Measurements from ENCODE around the gene MAPKAPK2. TPM values are rescaled to one million over a fixed set of nuclear protein-coding genes. Genes with fewer than 3 reads are reported as not detected.
A peak's percentile ranks its signal among the peaks of the same experiment; 100 is the strongest.

MAPKAPK2 gene
- polyA plus RNA-seq, 1 donor from 2014 or later: 9.0 TPM

DNA sequence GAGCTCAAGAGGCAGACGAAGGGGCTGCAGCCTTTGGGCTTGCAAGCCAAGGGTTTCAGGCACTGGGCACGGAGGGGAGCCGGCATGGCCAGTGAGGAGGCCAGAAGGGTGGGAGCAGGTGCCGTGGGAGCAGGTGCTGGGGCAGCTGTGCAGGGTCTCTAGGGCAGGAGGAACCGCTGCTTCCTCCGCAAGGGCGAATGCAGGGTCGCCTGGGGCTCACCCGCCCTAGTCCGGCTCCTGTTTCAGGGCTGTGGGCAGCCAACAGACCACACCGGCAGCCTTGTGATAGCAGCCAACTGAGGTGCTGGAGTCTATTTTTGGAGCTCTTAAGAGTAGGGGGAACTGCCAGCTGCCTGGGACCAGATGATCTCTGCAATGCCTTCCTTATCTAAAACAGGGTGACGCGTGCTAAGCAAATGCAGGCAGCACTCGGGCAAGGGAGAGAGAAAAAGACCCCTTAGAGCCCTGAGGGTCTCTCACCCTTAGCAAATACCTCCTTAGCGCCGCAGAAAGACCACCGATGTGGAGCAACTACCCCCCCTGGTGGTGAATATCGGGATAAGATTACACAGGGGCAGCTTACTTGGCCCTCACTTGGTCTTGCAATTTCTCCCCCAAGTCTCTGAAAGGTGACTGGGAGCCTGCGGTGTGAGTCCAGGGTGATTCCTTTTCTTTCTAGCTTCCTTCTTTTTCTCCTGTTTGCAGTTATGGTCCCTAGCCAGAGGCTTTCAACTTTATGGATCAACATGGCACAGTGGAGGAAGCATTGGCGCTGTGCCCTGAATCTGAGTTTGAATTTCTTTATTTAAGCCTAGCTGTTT, 20.7 kb upstream of the MAPKAPK2 start:
- H3K4me3 ChIP-seq (ENCODE audit: low read length): no peak overlapping the region
- H3K9ac ChIP-seq (ENCODE audit: low read length): no peak overlapping the region
- H3K36me3 ChIP-seq (ENCODE audit: insufficient read depth, low read length): no peaks in the 10 kb centered on the region
- H3K9me3 ChIP-seq (ENCODE audit: low read length): no peaks in the 10 kb centered on the region
- H3K27ac ChIP-seq (ENCODE audit: low read length): no peak overlapping the region
- TF ChIP-seq EZH2 (IDR thresholded peaks at IDR 0.05; ENCODE audit: borderline replicate concordance, insufficient read depth, low read length, poor library complexity, severe bottlenecking): no peak
- TF ChIP-seq, protein P1, sequence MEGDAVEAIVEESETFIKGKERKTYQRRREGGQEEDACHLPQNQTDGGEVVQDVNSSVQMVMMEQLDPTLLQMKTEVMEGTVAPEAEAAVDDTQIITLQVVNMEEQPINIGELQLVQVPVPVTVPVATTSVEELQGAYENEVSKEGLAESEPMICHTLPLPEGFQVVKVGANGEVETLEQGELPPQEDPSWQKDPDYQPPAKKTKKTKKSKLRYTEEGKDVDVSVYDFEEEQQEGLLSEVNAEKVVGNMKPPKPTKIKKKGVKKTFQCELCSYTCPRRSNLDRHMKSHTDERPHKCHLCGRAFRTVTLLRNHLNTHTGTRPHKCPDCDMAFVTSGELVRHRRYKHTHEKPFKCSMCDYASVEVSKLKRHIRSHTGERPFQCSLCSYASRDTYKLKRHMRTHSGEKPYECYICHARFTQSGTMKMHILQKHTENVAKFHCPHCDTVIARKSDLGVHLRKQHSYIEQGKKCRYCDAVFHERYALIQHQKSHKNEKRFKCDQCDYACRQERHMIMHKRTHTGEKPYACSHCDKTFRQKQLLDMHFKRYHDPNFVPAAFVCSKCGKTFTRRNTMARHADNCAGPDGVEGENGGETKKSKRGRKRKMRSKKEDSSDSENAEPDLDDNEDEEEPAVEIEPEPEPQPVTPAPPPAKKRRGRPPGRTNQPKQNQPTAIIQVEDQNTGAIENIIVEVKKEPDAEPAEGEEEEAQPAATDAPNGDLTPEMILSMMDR (IDR thresholded peaks at IDR 0.05; ENCODE audit: poor library complexity, severe bottlenecking): peak; percentile 77
- TF ChIP-seq POLR2AphosphoS5 (IDR thresholded peaks at IDR 0.05): no peak
- TF ChIP-seq EP300 (conservative IDR thresholded peaks at IDR 0.05; ENCODE audit: poor library complexity, severe bottlenecking): no peak
- TF ChIP-seq, protein P2, sequence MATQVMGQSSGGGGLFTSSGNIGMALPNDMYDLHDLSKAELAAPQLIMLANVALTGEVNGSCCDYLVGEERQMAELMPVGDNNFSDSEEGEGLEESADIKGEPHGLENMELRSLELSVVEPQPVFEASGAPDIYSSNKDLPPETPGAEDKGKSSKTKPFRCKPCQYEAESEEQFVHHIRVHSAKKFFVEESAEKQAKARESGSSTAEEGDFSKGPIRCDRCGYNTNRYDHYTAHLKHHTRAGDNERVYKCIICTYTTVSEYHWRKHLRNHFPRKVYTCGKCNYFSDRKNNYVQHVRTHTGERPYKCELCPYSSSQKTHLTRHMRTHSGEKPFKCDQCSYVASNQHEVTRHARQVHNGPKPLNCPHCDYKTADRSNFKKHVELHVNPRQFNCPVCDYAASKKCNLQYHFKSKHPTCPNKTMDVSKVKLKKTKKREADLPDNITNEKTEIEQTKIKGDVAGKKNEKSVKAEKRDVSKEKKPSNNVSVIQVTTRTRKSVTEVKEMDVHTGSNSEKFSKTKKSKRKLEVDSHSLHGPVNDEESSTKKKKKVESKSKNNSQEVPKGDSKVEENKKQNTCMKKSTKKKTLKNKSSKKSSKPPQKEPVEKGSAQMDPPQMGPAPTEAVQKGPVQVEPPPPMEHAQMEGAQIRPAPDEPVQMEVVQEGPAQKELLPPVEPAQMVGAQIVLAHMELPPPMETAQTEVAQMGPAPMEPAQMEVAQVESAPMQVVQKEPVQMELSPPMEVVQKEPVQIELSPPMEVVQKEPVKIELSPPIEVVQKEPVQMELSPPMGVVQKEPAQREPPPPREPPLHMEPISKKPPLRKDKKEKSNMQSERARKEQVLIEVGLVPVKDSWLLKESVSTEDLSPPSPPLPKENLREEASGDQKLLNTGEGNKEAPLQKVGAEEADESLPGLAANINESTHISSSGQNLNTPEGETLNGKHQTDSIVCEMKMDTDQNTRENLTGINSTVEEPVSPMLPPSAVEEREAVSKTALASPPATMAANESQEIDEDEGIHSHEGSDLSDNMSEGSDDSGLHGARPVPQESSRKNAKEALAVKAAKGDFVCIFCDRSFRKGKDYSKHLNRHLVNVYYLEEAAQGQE (IDR thresholded peaks at IDR 0.05; ENCODE audit: borderline replicate concordance): no peak
- peak; percentile 79 for TF ChIP-seq SMC3 (conservative IDR thresholded peaks at IDR 0.05; ENCODE audit: poor library complexity)
- no peak for TF ChIP-seq TAF1 (IDR thresholded peaks at IDR 0.05; ENCODE audit: low read depth)
- TF ChIP-seq RAD21 (conservative IDR thresholded peaks at IDR 0.05): peak; percentile 73
- no peak for TF ChIP-seq MXI1 (conservative IDR thresholded peaks at IDR 0.05; ENCODE audit: poor library complexity, severe bottlenecking)
- H3F3A ChIP-seq (ENCODE audit: insufficient read depth, low read length, poor library complexity, severe bottlenecking): no peaks in the 10 kb centered on the region
- no peak overlapping the region for H3K4me2 ChIP-seq (ENCODE audit: low read length)
- H3K9me2 ChIP-seq (ENCODE audit: insufficient read depth, low read length): no peaks in the 10 kb centered on the region
- H3K27me3 ChIP-seq (ENCODE audit: insufficient read depth, low read depth, low read length): peaks cover 14% of the 10 kb centered on the region
- H2AFZ ChIP-seq (ENCODE audit: low read depth, low read length): no peak overlapping the region
- no peaks in the 10 kb centered on the region for H4K20me1 ChIP-seq (ENCODE audit: insufficient read depth)
- H3K79me2 ChIP-seq (replicated peaks; ENCODE audit: insufficient read depth, low read length): no peaks in the 10 kb centered on the region

DNA sequence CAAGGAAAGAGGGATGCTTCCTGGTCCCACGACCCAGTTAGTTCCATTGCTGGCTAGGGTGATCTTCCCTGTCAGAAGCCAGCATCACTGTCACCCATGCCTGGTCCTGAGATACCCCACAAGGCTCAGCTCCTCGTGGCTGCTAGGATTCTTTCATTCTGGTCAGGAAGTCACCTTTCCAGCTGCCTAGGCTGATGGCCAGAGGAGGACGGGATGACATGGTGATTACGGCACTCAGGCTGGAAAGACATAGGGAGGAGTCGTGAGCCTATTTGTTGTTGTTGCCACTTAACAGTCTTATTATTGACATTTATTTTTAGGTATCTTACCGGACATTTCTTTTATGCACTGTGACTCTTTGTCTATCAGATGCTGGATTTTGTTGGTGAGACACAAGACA, 20.0 kb upstream of the MAPKAPK2 start:
- no peaks in the 10 kb centered on the region for H3K9me3 ChIP-seq (ENCODE audit: low read length)
- H3K27me3 ChIP-seq (ENCODE audit: insufficient read depth, low read depth, low read length): peaks cover 14% of the 10 kb centered on the region
- H3F3A ChIP-seq (ENCODE audit: insufficient read depth, low read length, poor library complexity, severe bottlenecking): no peaks in the 10 kb centered on the region
- no peaks in the 10 kb centered on the region for H4K20me1 ChIP-seq (ENCODE audit: insufficient read depth)
- H3K36me3 ChIP-seq (ENCODE audit: insufficient read depth, low read length): no peaks in the 10 kb centered on the region
- H2AFZ ChIP-seq (ENCODE audit: low read depth, low read length): no peak overlapping the region
- H3K27ac ChIP-seq (ENCODE audit: low read length): no peak overlapping the region
- H3K4me3 ChIP-seq (ENCODE audit: low read length): no peak overlapping the region
- no peaks in the 10 kb centered on the region for H3K9me2 ChIP-seq (ENCODE audit: insufficient read depth, low read length)
- H3K9ac ChIP-seq (ENCODE audit: low read length): no peak overlapping the region
- no peaks in the 10 kb centered on the region for H3K79me2 ChIP-seq (replicated peaks; ENCODE audit: insufficient read depth, low read length)
- H3K4me2 ChIP-seq (ENCODE audit: low read length): no peak overlapping the region
- TF ChIP-seq EP300 (conservative IDR thresholded peaks at IDR 0.05; ENCODE audit: poor library complexity, severe bottlenecking) (no peak), SMC3 (conservative IDR thresholded peaks at IDR 0.05; ENCODE audit: poor library complexity) (no peak), EZH2 (IDR thresholded peaks at IDR 0.05; ENCODE audit: borderline replicate concordance, insufficient read depth, low read length, poor library complexity, severe bottlenecking) (no peak), RAD21 (conservative IDR thresholded peaks at IDR 0.05) (no peak), POLR2AphosphoS5 (IDR thresholded peaks at IDR 0.05) (no peak), MXI1 (conservative IDR thresholded peaks at IDR 0.05; ENCODE audit: poor library complexity, severe bottlenecking) (no peak), TAF1 (IDR thresholded peaks at IDR 0.05; ENCODE audit: low read depth) (no peak)
- TF ChIP-seq, protein P2 (IDR thresholded peaks at IDR 0.05; ENCODE audit: borderline replicate concordance): no peak
- TF ChIP-seq, protein P1 (IDR thresholded peaks at IDR 0.05; ENCODE audit: poor library complexity, severe bottlenecking): no peak
